ENCODE data around the gene GLE1. TPM values are rescaled to one million over a fixed set of nuclear protein-coding genes. Genes with fewer than 3 reads are reported as not detected.

The GLE1 gene
- total and polyA plus RNA-seq, 12 donors = 10.5 to 24.5 (median 19.4) TPM

- no peaks in the 10 kb centered on the region for H3K27me3 ChIP-seq
- DNase-seq (no peak), ATAC-seq (no peak)
- H3K9me3 ChIP-seq = no peaks in the 10 kb centered on the region
- H3K4me1 ChIP-seq = peaks cover 8 to 27% (median 23%) of the 10 kb centered on the region in 9 donors
- no peak overlapping the region for H3K27ac ChIP-seq
- TF ChIP-seq, protein P1, sequence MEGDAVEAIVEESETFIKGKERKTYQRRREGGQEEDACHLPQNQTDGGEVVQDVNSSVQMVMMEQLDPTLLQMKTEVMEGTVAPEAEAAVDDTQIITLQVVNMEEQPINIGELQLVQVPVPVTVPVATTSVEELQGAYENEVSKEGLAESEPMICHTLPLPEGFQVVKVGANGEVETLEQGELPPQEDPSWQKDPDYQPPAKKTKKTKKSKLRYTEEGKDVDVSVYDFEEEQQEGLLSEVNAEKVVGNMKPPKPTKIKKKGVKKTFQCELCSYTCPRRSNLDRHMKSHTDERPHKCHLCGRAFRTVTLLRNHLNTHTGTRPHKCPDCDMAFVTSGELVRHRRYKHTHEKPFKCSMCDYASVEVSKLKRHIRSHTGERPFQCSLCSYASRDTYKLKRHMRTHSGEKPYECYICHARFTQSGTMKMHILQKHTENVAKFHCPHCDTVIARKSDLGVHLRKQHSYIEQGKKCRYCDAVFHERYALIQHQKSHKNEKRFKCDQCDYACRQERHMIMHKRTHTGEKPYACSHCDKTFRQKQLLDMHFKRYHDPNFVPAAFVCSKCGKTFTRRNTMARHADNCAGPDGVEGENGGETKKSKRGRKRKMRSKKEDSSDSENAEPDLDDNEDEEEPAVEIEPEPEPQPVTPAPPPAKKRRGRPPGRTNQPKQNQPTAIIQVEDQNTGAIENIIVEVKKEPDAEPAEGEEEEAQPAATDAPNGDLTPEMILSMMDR (IDR thresholded peaks at IDR 0.05) = no peak
- H3K36me3 ChIP-seq = peaks cover 0 to 31% (median 4%) of the 10 kb centered on the region in 9 donors
- intact Hi-C loops (cut with DNase I) = no loop called here
- no peak overlapping the region for H3K4me3 ChIP-seq
- WGBS, 2 donors = 81 to 93% methylated on average over 3 of the region's 3 CpGs
Measured at GRCh38 chr9:128546504-128546903, 42.0 kb downstream of the GLE1 start.

DNA sequence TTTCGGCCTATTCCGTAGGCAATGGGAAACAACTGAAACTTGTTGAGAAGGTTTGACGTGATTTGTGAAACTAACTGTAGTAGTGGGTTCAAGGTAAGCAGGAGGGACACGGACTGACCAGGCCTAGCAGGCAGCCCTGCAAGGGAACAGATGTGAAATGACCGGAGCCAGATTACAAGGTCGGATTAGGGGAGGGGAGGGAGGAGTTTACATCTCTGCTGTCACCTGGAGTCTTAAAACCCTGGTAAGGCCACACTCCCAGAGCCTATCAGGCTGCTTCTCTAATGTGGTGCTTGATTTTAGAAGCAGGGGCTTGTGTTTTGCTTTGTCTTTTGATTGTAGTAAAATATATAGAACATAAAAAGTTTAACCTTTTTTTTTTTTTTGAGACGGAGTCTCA is 44.4 kb downstream of the GLE1 start:
- intact Hi-C loops (cut with DNase I) = no loop called here
- Histone ChIP-seq H3K4me1 (peaks cover 8 to 39% (median 30%) of the 10 kb centered on the region in 9 donors), H3K4me3 (no peak overlapping the region), H3K9me3 (no peaks in the 10 kb centered on the region), H3K36me3 (peaks cover 0 to 7% (median 0%) of the 10 kb centered on the region in 9 donors), H3K27ac (peak overlapping the region in 5 of 10 donors; percentile 96 to 100 (median 99)), H3K27me3 (no peaks in the 10 kb centered on the region)
- TF ChIP-seq, protein P1 (IDR thresholded peaks at IDR 0.05) = no peak
- DNase-seq (no peak), ATAC-seq (no peak)
- 94% methylated on average over 7 of the region's 7 CpGs for WGBS, 2 donors

GRCh38 chr9:128550226-128550625 is 45.7 kb downstream of the GLE1 start:
- no peaks in the 10 kb centered on the region for H3K27me3 ChIP-seq
- no peaks in the 10 kb centered on the region for H3K9me3 ChIP-seq
- intact Hi-C loops (cut with DNase I) = loop anchor here in 4 of 10 donors (5.0 to 10.0 kb wide), 5 partner anchors 48 to 185 kb away; partner anchors contain the start of genes ODF2 (in 3 of the 4) and GLE1 (in 2 of the 4)
- DNase-seq (no peak), ATAC-seq (no peak)
- peak overlapping the region in 1 of 10 donors; percentile 95 for H3K4me3 ChIP-seq
- 61 to 69% methylated on average over 2 of the region's 2 CpGs for WGBS, 2 donors
- TF ChIP-seq, protein P1 (IDR thresholded peaks at IDR 0.05) = no peak
- no peaks in the 10 kb centered on the region for H3K36me3 ChIP-seq
- peak overlapping the region; percentile 94 to 100 (median 99) for H3K27ac ChIP-seq
- peaks cover 8 to 52% (median 41%) of the 10 kb centered on the region in 9 donors for H3K4me1 ChIP-seq

- peak; percentile 41 to 49 for DNase-seq
- no peaks in the 10 kb centered on the region for H3K36me3 ChIP-seq
- TF ChIP-seq, protein P1 (IDR thresholded peaks at IDR 0.05) = no peak
- peaks cover 9 to 60% (median 48%) of the 10 kb centered on the region in 9 donors for H3K4me1 ChIP-seq
- no peaks in the 10 kb centered on the region for H3K27me3 ChIP-seq
- H3K9me3 ChIP-seq = no peaks in the 10 kb centered on the region
- peak overlapping the region; percentile 94 to 100 (median 99) for H3K27ac ChIP-seq
- intact Hi-C loops (cut with DNase I) = loop anchor here in 4 of 10 donors (5.0 to 10.0 kb wide), 5 partner anchors 49 to 186 kb away; partner anchors contain the start of genes ODF2 (in 3 of the 4) and GLE1 (in 2 of the 4)
- peak; percentile 0 to 51 (median 20) for ATAC-seq
- 26 to 31% methylated on average over 11 of the region's 11 CpGs for WGBS, 2 donors
- H3K4me3 ChIP-seq = peak overlapping the region in 9 of 10 donors; percentile 88 to 100 (median 97)
Measured at GRCh38 chr9:128550770-128551656, 46.5 kb downstream of the GLE1 start.

Data from heart right ventricle (tissue), 16 donors.